Activated CD8-positive, alpha-beta memory T cell treated with anti-CD3 and anti-CD28 coated beads for 48 hours (primary cell): Measurements from ENCODE around the gene DHRS7B.
"Not testable (repeated sequence)": the region's sequence is repeated elsewhere in the genome, so short reads cannot be mapped to it uniquely, and the experiment has no call there.

Experiments
- DNase-seq, 3 experiments: peaks; one replicate each; pipeline ENCODE4 v3.0.0-alpha.2; 2020; ENCODE audit warnings: low read depth in 2 of 3, low spot score in 2 of 3

The DHRS7B gene

GRCh38 chr17:21176773-21177395, 50.1 kb downstream of the DHRS7B start:
- no peak for DNase-seq

GRCh38 chr17:21177401-21177800, 50.6 kb downstream of the DHRS7B start:
- no peak for DNase-seq

- DNase-seq = no peak
Measured at GRCh38 chr17:21177854-21178600, 51.3 kb downstream of the DHRS7B start.

GRCh38 chr17:21183468-21183867, 56.7 kb downstream of the DHRS7B start:
- no peak for DNase-seq

GRCh38 chr17:21184570-21184969, 57.8 kb downstream of the DHRS7B start:
- no peak for DNase-seq

GRCh38 chr17:21185061-21185460, 58.3 kb downstream of the DHRS7B start:
- no peak for DNase-seq

- DNase-seq = no peak
Measured at GRCh38 chr17:21186399-21187187, 59.8 kb downstream of the DHRS7B start.

- no peak for DNase-seq
Measured at GRCh38 chr17:21189361-21189760, 62.6 kb downstream of the DHRS7B start.

- no peak for DNase-seq
Measured at GRCh38 chr17:21190078-21190477, 63.3 kb downstream of the DHRS7B start.

- no peak for DNase-seq
Measured at GRCh38 chr17:21191698-21192097, 64.9 kb downstream of the DHRS7B start.

- DNase-seq = not testable (repeated sequence)
Measured at GRCh38 chr17:21192414-21192813, 65.7 kb downstream of the DHRS7B start.

GRCh38 chr17:21193031-21193430, 66.3 kb downstream of the DHRS7B start:
- DNase-seq = no peak

GRCh38 chr17:21194226-21194625, 67.5 kb downstream of the DHRS7B start:
- no peak for DNase-seq

- DNase-seq = no peak
Measured at GRCh38 chr17:21194703-21195102, 67.9 kb downstream of the DHRS7B start.

GRCh38 chr17:21196126-21196525, 69.4 kb downstream of the DHRS7B start:
- DNase-seq = no peak

- no peak for DNase-seq
Measured at GRCh38 chr17:21198411-21198810, 71.6 kb downstream of the DHRS7B start.

GRCh38 chr17:21199311-21199710, 72.5 kb downstream of the DHRS7B start:
- DNase-seq = no peak

- no peak for DNase-seq
Measured at GRCh38 chr17:21199856-21200255, 73.1 kb downstream of the DHRS7B start.

GRCh38 chr17:21200590-21201297, 74.0 kb downstream of the DHRS7B start:
- DNase-seq = no peak

- no peak for DNase-seq
Measured at GRCh38 chr17:21201298-21201595, 74.5 kb downstream of the DHRS7B start.

GRCh38 chr17:21201874-21202273, 75.1 kb downstream of the DHRS7B start:
- no peak for DNase-seq

GRCh38 chr17:21202512-21202911, 75.7 kb downstream of the DHRS7B start:
- DNase-seq = no peak
